Neural cell (in vitro differentiated cells): ENCODE measurements around the gene SLC6A5. TPM values are rescaled to one million over a fixed set of nuclear protein-coding genes. Genes with fewer than 3 reads are reported as not detected.

ENCODE experiments used
- H2AFZ ChIP-seq: fragments of 200-600, 300-800 bp; sonication (generic), shearing (Covaris generic); 2 replicates; pipeline ENCODE4 v1.6.0; 2014; ENCODE audit warnings: low read depth, mild to moderate bottlenecking, antibody characterized with exemption, low read length, moderate library complexity
- H3F3A ChIP-seq: fragments of 200-600 bp; shearing (Covaris generic); 2 replicates; pipeline ENCODE4 v1.6.1; 2016; ENCODE audit warnings: mild to moderate bottlenecking, moderate library complexity, mixed read lengths, antibody characterized with exemption, low read length; ENCODE audit not compliant: insufficient read depth, poor library complexity, severe bottlenecking
- H3K27ac ChIP-seq: fragments of 200-600, 300-800 bp; sonication (generic), shearing (Covaris generic); 2 replicates; pipeline ENCODE4 v1.5.1; 2014; ENCODE audit warnings: mild to moderate bottlenecking, low read length, moderate library complexity
- H3K27me3 ChIP-seq: fragments of 300-800, 200-600 bp; sonication (generic), shearing (Covaris generic); 2 replicates; pipeline ENCODE4 v1.6.0; 2014; ENCODE audit warnings: mild to moderate bottlenecking, low read depth, low read length, moderate library complexity; ENCODE audit not compliant: insufficient read depth
- H3K36me3 ChIP-seq: fragments of 300-800, 200-600 bp; sonication (generic), shearing (Covaris generic); 2 replicates; pipeline ENCODE4 v1.5.1; 2014; ENCODE audit warnings: mild to moderate bottlenecking, antibody characterized with exemption, low read length, moderate library complexity; ENCODE audit not compliant: insufficient read depth
- H3K4me2 ChIP-seq: fragments of 300-800, 200-600 bp; sonication (generic), shearing (Covaris generic); 2 replicates; pipeline ENCODE4 v1.6.0; 2014; ENCODE audit warnings: mild to moderate bottlenecking, low read length
- H3K4me3 ChIP-seq: fragments of 300-800, 200-600 bp; sonication (generic), shearing (Covaris generic); 2 replicates; pipeline ENCODE4 v1.5.1; 2014; ENCODE audit warnings: mild to moderate bottlenecking, low read length, moderate library complexity
- H3K79me2 ChIP-seq: fragments of 200-600 bp; shearing (Covaris generic); replicated peaks from 2 replicates; pipeline ENCODE4 v1.6.0; 2014; ENCODE audit warnings: mild to moderate bottlenecking, low read length, moderate library complexity; ENCODE audit not compliant: insufficient read depth
- H3K9ac ChIP-seq: fragments of 300-800, 200-600 bp; sonication (generic), shearing (Covaris generic); 2 replicates; pipeline ENCODE4 v1.6.1; 2016; ENCODE audit warnings: mild to moderate bottlenecking, low read length, mixed read lengths
- H3K9me2 ChIP-seq: fragments of 200-600 bp; shearing (Covaris generic); 2 replicates; pipeline ENCODE4 v1.6.1; 2016; ENCODE audit warnings: mild to moderate bottlenecking, low read length, mixed read lengths; ENCODE audit not compliant: insufficient read depth
- H3K9me3 ChIP-seq: fragments of 200-600, 300-800 bp; sonication (generic), shearing (Covaris generic); 2 replicates; pipeline ENCODE4 v1.6.1; 2016; ENCODE audit warnings: mild to moderate bottlenecking, mixed run types, low read length, moderate library complexity, mixed read lengths
- H4K20me1 ChIP-seq: fragments of 200-600 bp; shearing (Covaris generic); 2 replicates; pipeline ENCODE4 v1.6.1; 2016; ENCODE audit warnings: mild to moderate bottlenecking, mixed run types; ENCODE audit not compliant: insufficient read depth
- CTCF ChIP-seq: fragments of 450-650 bp; IDR thresholded peaks from 2 replicates; pipeline ENCODE4 v1.5.1; 2014; ENCODE audit warnings: antibody characterized with exemption, mild to moderate bottlenecking, moderate library complexity; ENCODE audit not compliant: poor library complexity, severe bottlenecking
- EP300 ChIP-seq: fragments of 450-650 bp; conservative IDR thresholded peaks from 2 replicates; pipeline ENCODE4 v1.6.1; 2014; ENCODE audit warnings: antibody characterized with exemption, mild to moderate bottlenecking, moderate library complexity; ENCODE audit not compliant: poor library complexity, severe bottlenecking
- EZH2 ChIP-seq: fragments of 200-600, 300-800 bp; shearing (Covaris generic), sonication (generic); IDR thresholded peaks from 2 replicates; pipeline ENCODE4 v1.6.1; 2014; ENCODE audit warnings: antibody characterized with exemption, low read length, borderline replicate concordance, mild to moderate bottlenecking; ENCODE audit not compliant: insufficient read depth, poor library complexity, severe bottlenecking
- MXI1 ChIP-seq: fragments of 450-650 bp; conservative IDR thresholded peaks from 2 replicates; pipeline ENCODE4 v1.6.1; 2014; ENCODE audit warnings: antibody characterized with exemption, mild to moderate bottlenecking; ENCODE audit not compliant: poor library complexity, severe bottlenecking
- POLR2AphosphoS5 ChIP-seq: IDR thresholded peaks from 2 replicates; pipeline ENCODE4 v1.6.1; 2012
- RAD21 ChIP-seq: fragments of 450-650 bp; conservative IDR thresholded peaks from 2 replicates; pipeline ENCODE4 v1.6.1; 2014; ENCODE audit warnings: antibody characterized with exemption, mild to moderate bottlenecking, moderate library complexity
- REST ChIP-seq: IDR thresholded peaks from 2 replicates; pipeline ENCODE4 v1.6.1; 2012; ENCODE audit warnings: borderline replicate concordance
- SMC3 ChIP-seq: fragments of 450-650 bp; conservative IDR thresholded peaks from 2 replicates; pipeline ENCODE4 v1.6.1; 2014; ENCODE audit warnings: antibody characterized with exemption, mild to moderate bottlenecking, moderate library complexity; ENCODE audit not compliant: poor library complexity
- TAF1 ChIP-seq: IDR thresholded peaks from 2 replicates; pipeline ENCODE4 v1.6.1; 2012; ENCODE audit warnings: low read depth
- polyA plus RNA-seq: library from polyadenylated mRNA; depleted of rRNA; stranded (reverse); fragments of >200 nt; gene quantifications from 2 replicates; pipeline ENCODE4 v1.2.3, GENCODE V29; 2014

The SLC6A5 gene
- polyA plus RNA-seq, 1 donor from 2014 or later: not detected

GRCh38 chr11:20669820-20670684 lies 70.6 kb downstream of the SLC6A5 start:
- TF ChIP-seq POLR2AphosphoS5: peak; percentile 12
- TF ChIP-seq EP300: no peak
- TF ChIP-seq EZH2: no peak
- no peak for TF ChIP-seq REST
- no peak for TF ChIP-seq TAF1
- peak; percentile 21 for TF ChIP-seq SMC3
- peak; percentile 25 for TF ChIP-seq MXI1
- TF ChIP-seq RAD21: no peak
- TF ChIP-seq CTCF: peak; percentile 32
- Histone ChIP-seq H4K20me1 (no peaks in the 10 kb centered on the region), H3K79me2 (no peaks in the 10 kb centered on the region), H3K4me2 (peak overlapping the region; percentile 54), H3K36me3 (no peaks in the 10 kb centered on the region), H2AFZ (no peak overlapping the region), H3K9ac (peak overlapping the region; percentile 72), H3K9me2 (no peaks in the 10 kb centered on the region), H3K4me3 (peak overlapping the region; percentile 76), H3K27me3 (peaks cover 52% of the 10 kb centered on the region), H3F3A (no peaks in the 10 kb centered on the region), H3K9me3 (no peaks in the 10 kb centered on the region), H3K27ac (peak overlapping the region; percentile 44)

- H3K79me2 ChIP-seq: no peaks in the 10 kb centered on the region
- TF ChIP-seq EZH2 (no peak), MXI1 (no peak), CTCF (no peak)
- H3K9me3 ChIP-seq: no peaks in the 10 kb centered on the region
- peak overlapping the region; percentile 44 for H3K27ac ChIP-seq
- H2AFZ ChIP-seq: no peak overlapping the region
- H3K27me3 ChIP-seq: peaks cover 52% of the 10 kb centered on the region
- H3K9me2 ChIP-seq: no peaks in the 10 kb centered on the region
- no peaks in the 10 kb centered on the region for H4K20me1 ChIP-seq
- H3K4me3 ChIP-seq: peak overlapping the region; percentile 76
- no peaks in the 10 kb centered on the region for H3K36me3 ChIP-seq
- peak overlapping the region; percentile 54 for H3K4me2 ChIP-seq
- no peaks in the 10 kb centered on the region for H3F3A ChIP-seq
- H3K9ac ChIP-seq: peak overlapping the region; percentile 72
These were observed 71.6 kb downstream of the SLC6A5 start for GRCh38 chr11:20670932-20671403.
